ENCODE measurements around the gene KASH5. TPM values are rescaled to one million over a fixed set of nuclear protein-coding genes. Genes with fewer than 3 reads are reported as not detected.

KASH5 gene
- total and polyA plus RNA-seq, 2 of the 8 experiments (the other 6 are each of a cell fraction or from before 2014, with no cell fraction given) = 0.05 to 0.19 TPM

- DNase-seq (ENCODE audit: low read depth in 1 of 2, low spot score in 2 of 2) = peak; percentile 79 to 99
- no peak overlapping the region for H4K8ac ChIP-seq (ENCODE audit: extremely low read depth, insufficient read depth, low read length)
- H2AK5ac ChIP-seq (ENCODE audit: low read depth, low read length) = no peak overlapping the region
- H4K91ac ChIP-seq (replicated peaks; ENCODE audit: insufficient read length, low read length) = no peak overlapping the region
- H3K79me1 ChIP-seq (ENCODE audit: low read depth, low read length) = no peaks in the 10 kb centered on the region
- no peak overlapping the region for H3K56ac ChIP-seq (replicated peaks; ENCODE audit: insufficient read length, low read depth, low read length)
- no peak overlapping the region for H4K5ac ChIP-seq (ENCODE audit: insufficient read length, low read depth, low read length)
- H3K23me2 ChIP-seq (ENCODE audit: low read depth, low read length) = peaks cover 10% of the 10 kb centered on the region; the same call in 1 of the 2 replicates
- no peak overlapping the region for H3K23ac ChIP-seq (ENCODE audit: insufficient read length)
- H3K4me1 ChIP-seq (replicated peaks in 1 of 4; ENCODE audit: control insufficient read depth in 3 of 4, insufficient read depth in 4 of 4, low read length in 3 of 4) = peaks cover 7 to 28% (median 17%) of the 10 kb centered on the region in 4 experiments
- H3K4me3 ChIP-seq (ENCODE audit: extremely low read depth in 1 of 4, insufficient read depth in 2 of 4, low read depth in 3 of 4, low read length in 4 of 4) = peak overlapping the region in 1 of 4 experiments; percentile 9; a peak in 1 of 8 replicates
- FAIRE-seq = peak; percentile 93
- H3K14ac ChIP-seq (ENCODE audit: insufficient read length) = no peak overlapping the region
- no peaks in the 10 kb centered on the region for H4K20me1 ChIP-seq (replicated peaks in 1 of 2; ENCODE audit: control insufficient read depth in 1 of 2, insufficient read depth in 2 of 2, low read length in 2 of 2)
- H2BK120ac ChIP-seq (replicated peaks; ENCODE audit: low read depth, low read length) = no peak overlapping the region
- no peak overlapping the region for H2BK12ac ChIP-seq (ENCODE audit: low read depth, low read length)
- 26% methylated on average over 34 of the region's 48 CpGs; no CpG with 5 or more reads in 1 of the 2 experiments for WGBS, 2 experiments (ENCODE audit: extremely low coverage in 1 of 2, insufficient coverage in 1 of 2, insufficient read length in 1 of 2, insufficient replicate concordance in 2 of 2, low coverage in 1 of 2, low lambda C conversion rate in 2 of 2, missing lambda C conversion rate in 1 of 2)
- H3K4ac ChIP-seq (replicated peaks; ENCODE audit: insufficient read length, low read depth, low read length) = no peak overlapping the region
- no peak overlapping the region for H2BK5ac ChIP-seq (ENCODE audit: low read depth, low read length)
- peaks cover 23 to 51% (median 46%) of the 10 kb centered on the region in 4 experiments for H3K27me3 ChIP-seq (replicated peaks in 1 of 4; ENCODE audit: control insufficient read depth in 3 of 4, extremely low read depth in 1 of 4, insufficient read depth in 3 of 4, low read length in 3 of 4)
- H2AFZ ChIP-seq (ENCODE audit: low read length) = no peak overlapping the region
- no peak overlapping the region for H3K27ac ChIP-seq (ENCODE audit: low read depth, low read length)
- no peaks in the 10 kb centered on the region for H3K36me3 ChIP-seq (ENCODE audit: control insufficient read depth in 2 of 4, insufficient read depth in 4 of 4, low read length in 3 of 4)
- CTCF ChIA-PET (ENCODE audit: partially characterized antibody) = interaction anchor here (0.5 to 14.7 kb wide), 12 partner anchors 7 to 149 kb away, joined by 3 to 291 read pairs (median 4); partner anchors contain the start of gene PIH1D1
- no peak overlapping the region for H2BK15ac ChIP-seq (ENCODE audit: low read length)
- no peak overlapping the region for H3K18ac ChIP-seq (ENCODE audit: extremely low read depth, low read length)
- H2BK20ac ChIP-seq (ENCODE audit: low read length) = no peak overlapping the region
- POLR2A ChIA-PET (ENCODE audit: partially characterized antibody) = interaction anchor here (0.6 to 2.1 kb wide), 9 partner anchors 8 to 61 kb away, joined by 3 to 8 read pairs (median 4); partner anchors contain the start of genes PIH1D1 and TEAD2
- H3K4me2 ChIP-seq (ENCODE audit: insufficient read depth in 1 of 2, low read depth in 2 of 2, low read length in 2 of 2) = peak overlapping the region; percentile 19 to 40; a peak in 3 of 4 replicates
- no peaks in the 10 kb centered on the region for H3K79me2 ChIP-seq (ENCODE audit: control insufficient read depth in 1 of 2, insufficient read depth in 2 of 2, low read length in 2 of 2)
- no peak overlapping the region for H3K9ac ChIP-seq (replicated peaks in 1 of 4; ENCODE audit: extremely low read depth in 1 of 4, low read depth in 3 of 4, low read length in 3 of 4)
- H3K9me3 ChIP-seq (ENCODE audit: insufficient read depth in 2 of 2, low read depth in 1 of 2, low read length in 1 of 2) = no peaks in the 10 kb centered on the region
- peak; percentile 92 for TF ChIP-seq MAX (IDR thresholded peaks at IDR 0.05)
- no peak for TF ChIP-seq SP2 (IDR thresholded peaks at IDR 0.05; ENCODE audit: low read length)
- TF ChIP-seq CBX8 (IDR thresholded peaks at IDR 0.05; ENCODE audit: borderline replicate concordance, low read depth, low read length) = no peak
- no peak for TF ChIP-seq SP4 (IDR thresholded peaks at IDR 0.05; ENCODE audit: low read length)
- no peak for TF ChIP-seq NRF1 (IDR thresholded peaks at IDR 0.05; ENCODE audit: low read depth, low read length)
- no peak for TF ChIP-seq CBX5 (IDR thresholded peaks at IDR 0.05; ENCODE audit: low read depth, low read length)
- no peak for TF ChIP-seq ASH2L (IDR thresholded peaks at IDR 0.05; ENCODE audit: low read length)
- TF ChIP-seq NANOG (IDR thresholded peaks at IDR 0.05; ENCODE audit: insufficient read depth, low read depth, low read length, poor library complexity, severe bottlenecking) = no peak
- TF ChIP-seq HDAC2 (IDR thresholded peaks at IDR 0.05; ENCODE audit: borderline replicate concordance in 1 of 2, low read depth in 2 of 2, low read length in 2 of 2) = no peak
- no peak for TF ChIP-seq JUND (IDR thresholded peaks at IDR 0.05; ENCODE audit: low read length)
- TF ChIP-seq E2F6 (IDR thresholded peaks at IDR 0.05) = peak; percentile 99
Observed at GRCh38 chr19:49421039-49421877, 33.2 kb downstream of the KASH5 start.
